ENCODE results near the gene ONECUT2. TPM values are rescaled to one million over a fixed set of nuclear protein-coding genes. Genes with fewer than 3 reads are reported as not detected.

The ONECUT2 gene
- total RNA-seq, 4 donors from 2014 or later = 0.07 TPM; not detected in 3

DNA sequence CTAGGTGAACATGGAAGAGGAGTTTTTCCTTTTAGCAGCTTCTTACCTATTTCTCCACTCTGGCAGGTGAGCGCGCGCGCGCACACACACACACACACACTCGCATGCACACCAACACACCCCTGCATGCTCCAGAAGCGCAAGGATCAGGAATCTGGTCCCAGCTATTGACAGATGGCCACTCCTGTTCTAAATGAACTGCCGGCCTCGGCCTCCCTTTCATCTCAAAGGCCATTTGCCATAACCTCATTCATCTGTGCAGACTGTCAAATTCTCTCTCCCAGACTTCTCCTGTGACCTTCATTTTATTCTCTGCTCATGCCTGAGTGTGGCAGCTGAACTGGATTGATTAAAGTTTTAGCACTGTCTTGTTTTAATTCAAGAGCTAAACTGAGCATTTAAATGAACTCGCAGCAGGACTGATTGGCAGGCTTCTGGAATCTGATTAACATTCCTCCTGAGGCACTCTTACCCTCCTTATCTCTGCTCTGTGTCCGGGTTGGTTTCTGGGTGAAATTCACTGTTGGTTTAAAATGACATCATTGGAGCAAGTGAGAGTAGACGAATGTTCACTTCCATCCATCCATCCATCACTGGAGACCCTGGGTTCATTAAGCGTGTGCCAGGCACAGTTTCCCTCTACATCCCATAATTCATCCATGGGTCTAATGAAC, 92.5 kb downstream of the ONECUT2 start:
- H3K9me3 ChIP-seq = no peaks in the 10 kb centered on the region
- H3K36me3 ChIP-seq = no peaks in the 10 kb centered on the region
- H3K27me3 ChIP-seq = no peaks in the 10 kb centered on the region
- no peak overlapping the region for H3K27ac ChIP-seq
- no peaks in the 10 kb centered on the region for H3K4me1 ChIP-seq
- no peak for DNase-seq
- TF ChIP-seq, protein P1, sequence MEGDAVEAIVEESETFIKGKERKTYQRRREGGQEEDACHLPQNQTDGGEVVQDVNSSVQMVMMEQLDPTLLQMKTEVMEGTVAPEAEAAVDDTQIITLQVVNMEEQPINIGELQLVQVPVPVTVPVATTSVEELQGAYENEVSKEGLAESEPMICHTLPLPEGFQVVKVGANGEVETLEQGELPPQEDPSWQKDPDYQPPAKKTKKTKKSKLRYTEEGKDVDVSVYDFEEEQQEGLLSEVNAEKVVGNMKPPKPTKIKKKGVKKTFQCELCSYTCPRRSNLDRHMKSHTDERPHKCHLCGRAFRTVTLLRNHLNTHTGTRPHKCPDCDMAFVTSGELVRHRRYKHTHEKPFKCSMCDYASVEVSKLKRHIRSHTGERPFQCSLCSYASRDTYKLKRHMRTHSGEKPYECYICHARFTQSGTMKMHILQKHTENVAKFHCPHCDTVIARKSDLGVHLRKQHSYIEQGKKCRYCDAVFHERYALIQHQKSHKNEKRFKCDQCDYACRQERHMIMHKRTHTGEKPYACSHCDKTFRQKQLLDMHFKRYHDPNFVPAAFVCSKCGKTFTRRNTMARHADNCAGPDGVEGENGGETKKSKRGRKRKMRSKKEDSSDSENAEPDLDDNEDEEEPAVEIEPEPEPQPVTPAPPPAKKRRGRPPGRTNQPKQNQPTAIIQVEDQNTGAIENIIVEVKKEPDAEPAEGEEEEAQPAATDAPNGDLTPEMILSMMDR (IDR thresholded peaks at IDR 0.05) = no peak
- TF ChIP-seq POLR2A (IDR thresholded peaks at IDR 0.05) = no peak
- no peak overlapping the region for H3K4me3 ChIP-seq
- intact Hi-C loops (cut with DNase I; ENCODE audit: low total_unique reads) = no loop called here

- H3K36me3 ChIP-seq = no peaks in the 10 kb centered on the region
- no peak for TF ChIP-seq POLR2A (IDR thresholded peaks at IDR 0.05)
- TF ChIP-seq, protein P1 (IDR thresholded peaks at IDR 0.05) = no peak
- DNase-seq = no peak
- no peak overlapping the region for H3K4me3 ChIP-seq
- no peak overlapping the region for H3K27ac ChIP-seq
- H3K27me3 ChIP-seq = no peaks in the 10 kb centered on the region
- H3K4me1 ChIP-seq = no peaks in the 10 kb centered on the region
- H3K9me3 ChIP-seq = no peaks in the 10 kb centered on the region
- intact Hi-C loops (cut with DNase I; ENCODE audit: low total_unique reads) = no loop called here
Measured at GRCh38 chr18:57529151-57529550, 94.0 kb downstream of the ONECUT2 start.

DNA sequence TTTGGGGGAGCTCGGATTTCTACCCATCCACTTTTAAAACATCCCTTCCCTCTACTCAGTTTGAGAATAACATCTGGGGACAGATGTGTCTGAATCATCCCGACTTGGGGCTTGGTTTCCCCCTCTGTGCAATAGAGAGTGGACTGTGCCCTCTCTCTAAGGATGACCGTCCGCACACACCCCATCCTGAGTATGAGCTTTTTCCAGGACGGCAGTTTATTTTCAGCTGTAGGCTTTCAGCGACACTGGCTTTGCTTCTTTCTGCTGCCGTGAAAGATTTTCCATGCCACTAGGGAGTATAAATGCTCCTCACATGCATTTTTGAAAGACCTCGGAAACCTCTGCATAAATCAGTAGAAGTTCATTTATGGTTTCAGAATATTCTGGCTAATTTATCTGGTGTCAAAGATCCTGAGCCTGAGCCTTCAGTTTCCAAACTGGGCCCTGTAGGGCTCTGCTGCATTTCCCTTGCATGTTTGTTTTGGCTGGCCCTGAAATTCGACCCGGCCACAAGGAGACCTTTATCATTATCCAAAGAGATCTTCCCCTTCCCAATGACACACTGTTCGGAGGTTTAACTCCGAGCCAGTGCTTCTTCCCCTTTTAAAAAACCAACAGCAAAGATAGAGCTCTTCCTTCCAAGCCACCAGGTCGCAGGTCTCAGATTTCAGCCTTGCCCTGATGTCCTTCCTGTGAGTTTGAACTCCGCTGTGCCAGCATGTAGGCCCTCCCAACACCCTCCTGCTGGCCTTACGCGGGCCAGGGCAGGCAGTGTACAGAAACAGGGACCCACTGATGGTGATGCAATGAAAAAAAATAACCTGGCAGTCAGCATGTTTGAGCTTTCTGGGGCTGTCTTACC, 98.1 kb downstream of the ONECUT2 start:
- Histone ChIP-seq H3K9me3 (no peaks in the 10 kb centered on the region), H3K36me3 (no peaks in the 10 kb centered on the region), H3K27me3 (no peaks in the 10 kb centered on the region), H3K4me1 (no peaks in the 10 kb centered on the region), H3K27ac (no peak overlapping the region), H3K4me3 (no peak overlapping the region)
- TF ChIP-seq POLR2A (IDR thresholded peaks at IDR 0.05) = no peak
- TF ChIP-seq, protein P1 (IDR thresholded peaks at IDR 0.05) = no peak
- intact Hi-C loops (cut with DNase I; ENCODE audit: low total_unique reads) = no loop called here
- DNase-seq = no peak

GRCh38 chr18:57533868-57534510, 98.8 kb downstream of the ONECUT2 start:
- no peaks in the 10 kb centered on the region for H3K4me1 ChIP-seq
- TF ChIP-seq, protein P1 (IDR thresholded peaks at IDR 0.05) = no peak
- no peak for TF ChIP-seq POLR2A (IDR thresholded peaks at IDR 0.05)
- no peaks in the 10 kb centered on the region for H3K27me3 ChIP-seq
- DNase-seq = no peak
- no peaks in the 10 kb centered on the region for H3K36me3 ChIP-seq
- no peaks in the 10 kb centered on the region for H3K9me3 ChIP-seq
- intact Hi-C loops (cut with DNase I; ENCODE audit: low total_unique reads) = no loop called here
- H3K4me3 ChIP-seq = no peak overlapping the region
- no peak overlapping the region for H3K27ac ChIP-seq

GRCh38 chr18:57534511-57534909, 99.3 kb downstream of the ONECUT2 start:
- intact Hi-C loops (cut with DNase I; ENCODE audit: low total_unique reads) = no loop called here
- H3K9me3 ChIP-seq = no peaks in the 10 kb centered on the region
- H3K4me1 ChIP-seq = no peaks in the 10 kb centered on the region
- H3K4me3 ChIP-seq = no peak overlapping the region
- DNase-seq = no peak
- no peak overlapping the region for H3K27ac ChIP-seq
- TF ChIP-seq, protein P1 (IDR thresholded peaks at IDR 0.05) = no peak
- no peak for TF ChIP-seq POLR2A (IDR thresholded peaks at IDR 0.05)
- H3K36me3 ChIP-seq = no peaks in the 10 kb centered on the region
- no peaks in the 10 kb centered on the region for H3K27me3 ChIP-seq

All from uterus (tissue), 4 donors.